HG03280 (cell line): Measurements from ENCODE around the gene NPHP4.

Source experiments
- ATAC-seq: cut with Tn5 transposase; IDR thresholded peaks from one replicate; pipeline ENCODE4 v1.9.1; 2021; ENCODE audit warnings: mild to moderate bottlenecking, moderate library complexity; ENCODE audit not compliant: unreplicated experiment

The NPHP4 gene

DNA sequence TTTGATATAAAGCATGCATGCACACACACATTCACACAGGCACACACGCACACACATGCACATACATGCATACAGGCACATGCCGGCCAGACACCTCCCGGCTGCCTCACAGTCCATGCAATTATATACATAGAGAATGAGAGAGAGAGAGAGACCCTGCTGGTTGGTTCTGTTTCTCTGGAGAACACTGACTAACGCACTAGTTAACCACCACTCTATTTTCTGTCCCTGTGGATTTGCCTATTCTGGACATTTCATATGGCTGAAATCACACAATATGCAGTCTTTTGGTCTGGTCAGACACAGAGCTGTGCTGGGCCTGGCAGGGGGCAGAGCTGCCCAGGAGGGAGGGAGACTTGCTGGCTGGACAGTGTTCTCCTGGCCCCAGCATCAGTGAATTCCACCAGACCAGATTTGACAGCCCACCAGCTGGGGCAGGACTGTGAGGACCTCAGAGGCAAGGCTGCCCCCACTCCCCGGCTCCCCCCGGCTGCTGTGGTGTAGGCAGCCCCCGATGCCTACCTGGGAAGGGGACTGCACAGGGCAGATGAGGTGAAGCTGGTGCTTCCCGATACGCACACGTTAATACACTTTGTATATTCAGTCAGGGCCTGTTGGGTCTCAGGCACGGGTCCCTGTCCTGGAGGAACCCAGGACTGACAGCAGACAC is 152.2 kb downstream of the NPHP4 start:
- ATAC-seq: no peak

DNA sequence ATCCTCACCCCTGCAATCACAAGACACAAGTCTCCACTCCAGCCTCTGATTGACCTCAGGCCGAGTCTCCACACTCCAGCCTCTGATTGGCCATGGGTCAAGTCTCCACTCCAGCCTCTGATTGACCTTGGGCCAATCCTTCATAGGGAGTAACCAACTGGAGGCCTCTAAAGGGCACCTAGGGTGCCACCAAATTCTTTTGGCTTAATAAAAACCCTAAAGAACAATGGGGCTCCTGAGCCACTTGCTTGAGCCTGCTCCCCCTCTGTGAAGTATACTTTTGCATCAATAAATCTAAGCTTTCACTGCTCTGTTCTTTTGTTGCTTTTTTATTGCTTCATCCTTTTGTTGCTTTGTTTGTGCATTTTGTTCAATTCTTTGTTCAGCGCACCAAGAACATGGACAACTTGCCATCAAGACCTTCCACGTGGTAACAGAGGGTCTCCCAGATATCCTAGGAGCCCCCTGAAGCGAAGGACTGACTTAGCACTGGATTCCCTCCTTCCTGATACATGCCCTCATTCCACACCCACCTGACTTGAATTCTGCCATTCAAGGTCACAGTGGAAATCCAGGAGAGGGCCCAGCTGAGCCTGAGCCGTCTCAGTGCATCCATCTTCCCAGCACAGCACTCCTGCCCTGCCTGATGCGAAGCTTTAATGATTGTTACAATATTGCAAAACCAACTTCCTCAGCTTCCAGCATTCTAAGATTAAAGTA is 152.9 kb downstream of the NPHP4 start:
- no peak for ATAC-seq

DNA sequence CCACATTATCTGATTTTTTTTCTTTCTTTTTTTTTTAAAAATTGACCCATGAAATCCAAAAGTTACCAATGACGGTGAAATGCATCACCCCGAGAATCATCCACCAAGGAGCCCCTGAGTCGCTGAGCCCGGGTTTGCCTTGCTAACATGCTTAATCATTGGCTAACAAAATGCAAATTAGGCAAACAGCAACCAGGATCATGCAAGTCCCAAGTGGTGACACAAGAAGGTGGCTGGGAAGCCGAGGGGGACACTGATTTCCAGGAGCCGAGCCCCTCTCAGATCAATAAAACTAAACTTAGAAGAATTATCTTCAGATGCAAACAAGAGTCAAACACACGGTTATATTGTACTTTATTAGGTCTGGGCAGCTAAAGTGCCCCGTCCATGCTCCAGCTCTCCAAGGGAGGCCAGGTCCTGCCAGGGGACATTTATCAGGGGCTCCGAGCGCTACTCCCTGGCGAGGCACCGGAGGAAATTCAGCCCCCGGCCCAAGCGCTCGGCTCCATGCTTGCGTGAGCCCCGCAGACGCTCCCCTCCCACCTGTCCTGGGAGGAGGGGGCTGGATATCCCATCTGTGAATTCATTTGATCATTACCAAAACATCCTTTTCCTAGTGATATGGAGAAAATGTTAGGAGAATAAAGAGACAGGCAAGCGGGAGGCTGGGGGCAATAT is 154.1 kb downstream of the NPHP4 start:
- no peak for ATAC-seq

DNA sequence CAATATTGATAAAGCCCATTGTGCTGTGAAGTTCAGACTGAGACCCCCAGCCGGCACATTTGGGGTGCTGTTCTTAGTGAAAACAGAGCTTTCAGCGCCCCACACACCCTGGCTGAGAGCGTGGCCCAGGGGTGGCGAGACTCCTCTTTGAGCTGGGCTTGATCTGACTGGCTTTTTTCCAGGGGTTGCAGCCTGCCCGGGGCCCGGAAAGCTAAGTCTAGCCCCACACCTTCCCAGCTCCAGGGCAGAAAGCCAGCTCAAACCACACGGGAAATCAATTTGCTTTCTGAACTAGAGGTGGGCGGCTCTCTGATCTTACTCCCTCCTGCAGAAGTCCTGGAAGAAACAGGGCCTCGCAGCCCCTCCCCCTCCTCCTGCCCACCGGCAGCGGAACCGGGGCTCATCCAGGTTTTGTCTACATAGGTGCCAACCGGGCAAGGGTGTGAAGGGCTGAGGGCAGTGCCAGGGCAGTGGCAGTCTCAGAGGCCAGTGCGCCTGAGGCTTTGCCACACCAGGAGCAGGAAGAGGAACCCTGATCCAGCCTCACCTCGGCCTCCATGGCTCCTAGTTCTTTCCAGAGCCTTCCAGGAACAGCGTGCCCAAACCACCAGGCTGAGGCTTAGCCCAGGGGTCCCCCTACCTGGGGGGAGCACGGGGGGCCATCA is 155.3 kb downstream of the NPHP4 start:
- ATAC-seq: no peak

DNA sequence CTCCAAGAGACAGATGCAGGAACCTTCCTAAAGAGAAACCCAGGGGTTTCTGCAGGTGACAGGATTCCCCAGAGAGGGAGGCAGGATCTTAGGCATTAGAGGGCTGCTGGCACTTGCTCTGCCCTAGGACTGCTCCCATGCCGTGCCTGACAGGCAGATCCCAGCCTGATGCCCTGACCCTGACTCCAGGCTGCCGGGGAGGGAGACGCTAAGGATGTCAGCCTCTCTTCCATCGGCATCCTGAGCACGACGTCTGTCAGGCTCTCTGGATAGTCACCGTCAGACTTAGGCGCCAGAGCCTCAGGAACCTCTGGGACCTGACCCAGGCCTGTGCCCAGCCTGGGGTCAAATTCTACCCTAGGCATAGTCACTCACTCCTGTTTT is 157.1 kb downstream of the NPHP4 start:
- ATAC-seq: no peak

DNA sequence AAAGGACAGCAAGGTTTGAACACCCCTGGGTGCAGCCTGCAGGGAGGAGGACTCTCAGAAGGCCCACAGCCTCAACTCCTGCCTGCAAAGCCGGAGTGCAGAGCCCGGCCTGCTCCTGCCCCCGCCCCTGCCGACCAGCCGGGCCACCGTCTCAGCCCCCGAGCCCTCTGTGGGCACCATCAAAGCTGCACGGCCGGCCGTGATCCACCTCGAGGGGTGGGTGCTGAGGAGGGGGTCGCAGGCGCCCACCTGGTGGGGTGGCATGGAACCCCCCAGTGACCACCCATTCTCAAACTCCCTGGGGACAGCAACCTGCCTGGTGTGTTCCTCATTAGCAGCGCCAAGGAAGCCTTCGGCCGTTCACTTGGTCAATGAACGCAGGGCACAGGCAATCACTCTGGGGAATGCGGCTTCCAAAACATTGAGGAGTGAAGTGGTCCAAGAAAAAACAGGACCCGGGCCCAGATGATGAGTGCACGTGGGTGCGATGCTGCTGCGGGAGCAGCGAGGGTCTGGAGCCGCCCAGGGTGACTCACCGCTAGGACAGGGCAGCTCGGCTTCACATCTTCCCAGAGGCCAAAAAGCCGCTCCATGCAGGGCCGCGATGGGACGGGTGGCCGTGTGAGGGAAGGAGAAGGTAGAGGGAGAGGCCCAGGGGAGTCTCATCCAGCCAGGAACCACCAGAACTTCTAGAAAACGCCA is 157.6 kb downstream of the NPHP4 start:
- ATAC-seq: no peak

DNA sequence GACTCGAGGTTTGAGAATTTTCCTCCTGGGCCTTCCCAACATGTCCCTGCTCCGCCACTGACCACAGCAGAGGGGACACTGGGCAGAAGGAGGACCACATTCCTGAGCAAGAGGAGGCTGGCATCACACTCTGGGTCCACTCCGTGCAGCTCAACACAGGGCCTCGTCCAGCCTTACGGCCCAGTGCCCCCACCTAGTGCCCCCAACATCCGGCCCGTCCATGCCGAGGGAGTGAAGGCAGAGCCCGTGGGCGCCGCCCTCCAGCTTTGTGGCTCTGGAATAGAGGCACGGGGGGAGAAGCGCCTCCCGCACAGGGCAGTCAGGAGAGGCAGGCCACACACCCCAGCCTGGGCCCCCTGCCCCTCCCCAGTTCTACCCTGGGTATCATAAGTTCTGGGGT is 158.3 kb downstream of the NPHP4 start:
- ATAC-seq: no peak

DNA sequence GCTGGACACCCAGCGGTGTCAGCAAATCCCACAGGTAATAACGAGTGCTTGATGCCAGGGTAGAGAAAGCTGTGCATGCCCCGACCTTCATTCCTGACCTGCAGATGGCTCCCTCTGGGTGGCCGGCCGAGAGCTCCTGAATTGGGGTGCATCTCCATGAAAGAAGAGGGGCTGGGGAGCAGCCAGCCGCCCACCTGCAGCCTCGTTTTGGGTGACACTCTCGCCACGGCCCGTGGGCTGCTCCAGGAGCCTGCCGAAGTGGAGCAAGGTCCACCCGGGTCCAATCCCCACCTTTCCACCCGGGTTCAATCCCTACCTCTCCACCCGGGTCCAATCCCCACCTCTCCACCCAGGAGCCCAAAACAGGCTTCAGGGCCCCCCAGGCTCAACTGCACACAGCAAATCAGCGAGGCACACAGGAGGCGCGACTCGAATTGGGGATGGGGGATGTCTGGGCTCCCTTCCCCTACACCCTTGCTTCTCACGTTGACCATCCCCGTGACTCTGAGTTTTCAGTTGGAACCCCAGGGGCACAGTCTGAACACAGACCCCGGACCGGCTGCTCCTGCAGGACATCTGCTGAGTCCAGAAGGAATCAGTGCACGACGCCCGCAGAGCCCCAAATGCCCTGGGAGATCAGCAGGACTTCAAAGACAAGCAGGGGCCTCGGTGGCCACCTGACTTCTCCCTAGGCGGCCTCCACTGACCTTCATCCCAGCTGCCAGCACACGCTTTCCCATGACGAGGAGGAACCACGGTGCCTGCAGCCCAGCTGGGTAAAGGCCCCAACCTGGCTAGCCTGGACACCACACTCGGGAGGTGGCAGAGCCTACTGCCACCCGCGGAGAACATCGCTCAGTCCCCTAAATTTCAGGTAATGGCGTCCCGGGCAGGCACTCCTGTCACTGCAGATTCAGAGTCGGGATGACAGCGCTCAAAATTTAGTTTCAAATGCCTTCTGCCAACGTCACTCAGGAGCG is 159.0 kb downstream of the NPHP4 start:
- ATAC-seq: no peak

DNA sequence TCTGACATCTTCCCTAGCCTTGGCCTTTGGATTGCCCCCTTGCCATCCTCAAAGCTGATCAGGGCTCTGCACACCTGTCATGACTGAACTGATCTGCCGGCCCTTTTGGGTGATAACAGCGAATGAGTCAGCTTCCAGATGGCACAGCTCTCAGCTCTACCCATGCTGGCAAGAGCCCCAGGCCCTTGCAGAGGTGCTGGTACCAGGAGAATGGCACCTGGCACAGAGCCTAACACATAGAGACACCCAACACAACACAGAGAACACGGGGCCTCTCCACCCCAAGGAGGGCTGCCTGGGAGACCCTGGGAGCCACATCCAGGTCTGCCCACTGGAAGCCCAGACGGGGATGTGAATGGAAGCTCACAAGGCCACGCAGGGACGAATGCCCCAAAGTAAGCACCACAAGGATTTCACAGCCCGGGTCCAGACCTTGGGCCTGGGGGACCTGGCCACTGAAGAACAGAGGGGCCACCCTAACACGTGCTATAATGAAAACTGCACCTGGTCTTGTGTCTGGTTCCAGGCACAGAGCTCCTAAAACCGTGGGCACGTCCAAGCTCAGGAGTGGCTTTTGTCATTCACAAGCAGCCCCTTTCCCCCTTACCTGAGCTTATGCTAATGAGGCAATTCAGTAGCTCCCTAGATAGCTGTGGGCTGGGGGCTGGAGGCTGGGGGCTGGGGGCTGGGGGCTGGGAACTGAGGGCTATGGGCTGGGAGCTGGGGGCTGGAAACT is 160.5 kb downstream of the NPHP4 start:
- ATAC-seq: no peak

DNA sequence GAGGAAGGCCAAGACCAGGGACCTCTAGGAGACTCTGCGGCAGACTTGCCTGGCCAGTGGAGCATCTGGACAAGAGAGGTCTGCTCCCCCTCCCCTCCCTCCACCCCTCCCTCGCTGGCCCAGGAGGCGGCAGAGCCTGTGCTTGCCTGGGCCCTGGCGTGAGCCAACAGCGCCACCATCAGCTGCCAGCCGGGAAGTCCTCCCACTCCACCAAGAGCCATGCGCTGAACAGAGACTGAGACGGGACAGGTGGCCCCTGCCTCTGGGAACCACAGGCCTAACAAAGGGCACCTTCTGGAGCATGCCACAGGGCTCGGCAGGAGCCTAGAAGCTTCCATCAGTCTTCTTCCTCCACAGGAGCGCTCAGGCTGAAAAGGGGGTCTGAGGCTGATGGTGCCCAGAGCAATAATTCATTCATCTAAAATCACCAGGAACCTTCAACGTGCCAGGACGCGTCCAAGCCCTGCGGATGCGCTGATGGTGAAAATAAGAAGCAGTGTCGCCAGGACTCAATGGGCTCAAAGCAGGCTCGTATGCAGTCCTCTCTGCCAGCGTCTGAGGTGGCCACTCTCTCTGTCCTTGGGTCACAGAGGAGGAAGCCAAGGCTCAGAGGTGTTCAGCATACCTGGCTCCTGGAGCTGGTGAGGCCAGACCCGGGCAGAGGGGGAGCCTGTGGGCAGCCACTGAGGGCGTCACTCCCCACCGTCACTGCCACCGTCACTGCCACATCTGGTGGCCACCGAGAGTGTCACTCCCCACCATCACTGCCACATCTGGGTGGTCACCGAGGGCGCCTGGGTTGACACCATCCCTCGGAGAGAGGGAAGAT is 161.2 kb downstream of the NPHP4 start:
- ATAC-seq: no peak

DNA sequence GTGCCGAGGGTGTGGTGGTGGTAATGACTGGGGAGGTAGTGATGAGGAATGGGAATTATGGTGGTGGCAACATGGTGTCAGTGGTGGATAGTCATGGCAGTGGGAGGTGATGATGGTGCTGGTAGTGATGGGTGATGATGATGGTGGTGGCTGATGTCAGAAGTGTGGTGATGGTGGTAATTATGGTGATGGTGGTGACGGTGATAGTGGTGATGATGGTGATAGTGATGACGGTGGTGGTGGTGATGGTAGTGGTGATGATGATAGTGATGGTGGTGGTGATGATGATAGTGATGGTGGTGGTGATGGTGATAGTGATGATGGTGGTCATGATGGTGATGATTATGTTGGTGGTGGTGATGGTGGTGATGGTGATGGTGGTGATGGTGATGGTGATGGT is 162.8 kb downstream of the NPHP4 start:
- ATAC-seq: no peak

DNA sequence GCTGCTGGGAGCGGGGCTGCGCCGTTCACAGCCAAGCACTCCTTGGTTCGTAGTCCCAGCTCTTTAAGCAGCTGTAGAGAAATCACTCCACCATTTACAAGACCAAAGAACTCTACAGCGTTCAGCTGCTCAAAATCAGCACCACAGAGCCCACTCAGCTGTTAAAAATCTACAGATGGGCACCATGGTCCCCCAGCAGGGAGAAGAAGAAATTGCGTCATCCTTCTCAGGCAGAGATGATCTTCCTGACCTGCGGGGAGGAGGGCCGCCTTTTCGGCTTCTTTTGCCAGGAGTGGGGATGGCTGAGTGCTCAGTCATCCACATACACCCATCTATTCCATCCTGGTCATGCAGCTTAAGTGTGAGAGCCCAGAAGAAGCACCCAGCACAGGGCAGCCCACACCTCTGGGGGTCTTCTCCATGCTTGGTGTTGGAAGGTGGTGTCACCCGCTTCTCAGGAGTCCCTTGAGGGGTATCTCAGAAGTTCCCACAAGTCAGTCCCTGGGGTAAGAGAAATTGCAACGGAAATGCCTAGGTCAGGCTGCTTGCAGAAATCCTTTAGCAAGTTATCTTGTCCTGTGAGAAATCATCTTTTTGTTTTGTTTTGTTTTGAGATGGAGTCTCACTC is 163.8 kb downstream of the NPHP4 start:
- no peak for ATAC-seq

DNA sequence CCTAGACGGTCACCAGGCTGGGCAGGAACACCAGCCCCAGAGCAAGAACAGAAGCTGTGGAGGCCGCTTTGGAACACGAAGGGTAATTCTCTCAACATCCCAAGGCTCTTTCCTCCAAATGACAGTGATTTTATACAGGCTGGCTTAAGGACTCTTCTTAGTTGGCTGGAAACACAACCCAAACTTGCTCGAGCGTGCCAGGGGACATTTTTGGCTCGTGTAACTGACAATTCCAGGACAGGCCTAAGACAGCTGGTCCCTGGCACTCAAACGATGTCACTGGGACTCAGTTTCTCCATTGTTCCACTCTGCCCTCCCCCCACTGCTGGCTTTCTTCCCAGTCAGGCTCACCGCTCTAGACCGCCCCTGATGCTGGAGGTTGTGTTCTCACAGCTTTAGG is 164.7 kb downstream of the NPHP4 start:
- ATAC-seq: no peak

DNA sequence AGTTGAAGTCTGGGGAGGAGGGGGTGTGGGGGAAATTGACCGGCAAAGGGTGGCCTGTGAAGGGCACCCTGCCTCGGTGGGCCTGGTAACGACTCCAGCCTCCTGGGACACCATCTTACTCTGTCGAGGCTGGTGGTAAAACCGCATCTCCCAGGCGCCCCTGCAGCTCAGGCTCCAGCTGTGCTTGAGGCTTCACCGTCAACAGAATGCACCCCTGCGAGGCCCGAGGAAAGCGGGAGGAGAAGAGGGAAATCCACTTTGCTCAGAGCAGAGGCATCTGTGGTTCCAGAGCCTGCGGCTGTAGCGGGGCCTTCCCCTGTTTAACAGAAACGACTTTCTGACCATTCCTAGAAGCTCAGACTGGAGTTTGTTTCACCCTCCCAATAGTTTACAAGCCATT is 165.6 kb downstream of the NPHP4 start:
- no peak for ATAC-seq

DNA sequence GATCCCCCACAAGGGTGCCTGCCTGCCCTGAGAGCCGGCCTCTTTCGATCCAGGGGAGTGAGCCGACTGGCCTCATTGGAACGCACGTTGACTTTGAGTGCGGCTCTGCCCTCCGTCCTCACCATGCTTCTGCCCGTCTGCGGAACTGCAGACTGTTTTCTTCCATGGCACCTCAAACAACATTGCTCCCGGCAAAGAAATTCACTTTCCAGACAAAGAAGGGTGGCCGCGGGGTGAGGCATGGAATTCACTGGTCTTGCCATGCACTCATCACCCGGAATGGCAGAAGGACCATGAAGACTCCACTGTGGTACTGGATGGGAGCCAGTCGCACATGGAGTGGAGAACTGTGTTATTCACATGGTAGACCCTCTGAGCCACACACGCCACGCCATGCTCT is 169.5 kb downstream of the NPHP4 start:
- ATAC-seq: no peak

DNA sequence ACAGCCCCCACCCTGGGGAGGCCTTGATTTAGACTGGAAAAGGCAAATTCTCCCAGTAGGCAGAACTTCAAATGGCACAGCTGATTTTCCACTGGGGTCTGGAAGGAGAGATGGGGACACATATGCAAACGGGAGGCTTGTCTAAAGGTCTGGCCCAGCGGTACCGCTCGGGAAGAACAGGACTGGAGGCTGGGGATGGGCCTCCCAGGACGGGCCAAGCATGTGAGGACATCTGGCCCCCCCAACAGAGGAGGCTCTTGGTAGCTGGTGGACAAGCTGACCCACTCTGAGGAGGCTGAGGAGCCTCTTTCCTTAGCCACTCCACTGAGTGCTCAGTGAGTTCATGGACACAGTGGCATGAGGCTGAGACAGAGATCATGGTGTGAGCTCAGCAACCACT is 170.0 kb downstream of the NPHP4 start:
- no peak for ATAC-seq

DNA sequence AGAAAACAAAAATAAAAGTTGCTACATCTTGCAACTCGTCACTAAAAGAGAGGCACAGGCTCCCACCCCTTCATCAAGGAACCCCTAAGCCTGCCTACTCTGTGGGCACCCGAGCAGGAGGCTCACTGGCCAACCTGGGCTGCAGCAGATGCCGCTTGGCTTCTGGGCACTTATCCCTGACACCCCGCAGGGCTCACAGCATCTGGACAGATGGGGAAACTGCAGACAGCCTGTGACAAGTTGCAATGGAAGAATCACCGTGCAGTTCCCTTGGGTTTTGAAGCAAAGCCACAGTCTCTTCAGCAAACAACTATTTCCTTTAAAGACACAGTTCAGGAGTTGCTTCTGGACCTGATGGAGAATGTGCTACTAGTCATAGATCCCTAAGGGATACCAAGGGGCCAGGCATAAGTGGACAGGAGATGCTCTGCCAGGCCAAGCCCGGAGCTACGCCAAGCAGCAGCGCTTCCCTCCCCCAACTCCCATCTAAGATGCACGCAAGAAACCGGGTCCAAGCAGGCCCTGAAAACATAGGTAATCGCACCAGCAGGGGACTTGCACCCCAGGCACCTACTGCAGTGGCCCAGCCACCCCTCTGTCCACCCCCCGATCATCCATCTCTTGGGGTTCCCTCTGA is 170.6 kb downstream of the NPHP4 start:
- no peak for ATAC-seq
